ENCODE results near the gene HSPA9. TPM values are rescaled to one million over a fixed set of nuclear protein-coding genes. Genes with fewer than 3 reads are reported as not detected.

The HSPA9 gene
- total and polyA plus RNA-seq, 2 of the 8 experiments (the other 6 are each of a cell fraction or from before 2014, with no cell fraction given), result 191 to 395 TPM

- H3K4ac ChIP-seq (replicated peaks; ENCODE audit: insufficient read length, low read depth, low read length), result no peak overlapping the region
- ChIA-PET CTCF (ENCODE audit: partially characterized antibody) (interaction anchor here (0.7 to 3.8 kb wide), 8 partner anchors 12 to 988 kb away, joined by 3 to 27 read pairs (median 3); no protein-coding TSS in a partner anchor), POLR2A (ENCODE audit: partially characterized antibody) (interaction anchor here (1.0 to 7.5 kb wide), 9 partner anchors 11 to 65 kb away, joined by 3 to 106 read pairs (median 7); partner anchors contain the start of genes EGR1, ETF1 and HSPA9)
- no peaks in the 10 kb centered on the region for H3K23me2 ChIP-seq (ENCODE audit: low read depth, low read length)
- H2BK5ac ChIP-seq (ENCODE audit: low read depth, low read length), result no peak overlapping the region
- no peak overlapping the region for H3K27ac ChIP-seq (ENCODE audit: low read depth, low read length)
- peaks cover 0 to 18% (median 2%) of the 10 kb centered on the region in 4 experiments; a peak in 5 of 8 replicates for H3K36me3 ChIP-seq (ENCODE audit: control insufficient read depth in 2 of 4, insufficient read depth in 4 of 4, low read length in 3 of 4)
- H3K56ac ChIP-seq (replicated peaks; ENCODE audit: insufficient read length, low read depth, low read length), result no peak overlapping the region
- H3K4me3 ChIP-seq (ENCODE audit: extremely low read depth in 1 of 4, insufficient read depth in 2 of 4, low read depth in 3 of 4, low read length in 4 of 4), result no peak overlapping the region
- peaks cover 0 to 8% (median 1%) of the 10 kb centered on the region in 4 experiments; a peak in 3 of 7 replicates for H3K4me1 ChIP-seq (replicated peaks in 1 of 4; ENCODE audit: control insufficient read depth in 3 of 4, insufficient read depth in 4 of 4, low read length in 3 of 4)
- H3K9ac ChIP-seq (replicated peaks in 1 of 4; ENCODE audit: extremely low read depth in 1 of 4, low read depth in 3 of 4, low read length in 3 of 4), result no peak overlapping the region
- no peak overlapping the region for H2AK5ac ChIP-seq (ENCODE audit: low read depth, low read length)
- no peak overlapping the region for H4K5ac ChIP-seq (ENCODE audit: insufficient read length, low read depth, low read length)
- H4K91ac ChIP-seq (replicated peaks; ENCODE audit: insufficient read length, low read length), result no peak overlapping the region
- no peak for DNase-seq (ENCODE audit: low read depth in 1 of 2, low spot score in 2 of 2)
- 93% methylated on average over 8 of the region's 8 CpGs; no CpG with 5 or more reads in 1 of the 2 experiments for WGBS, 2 experiments (ENCODE audit: extremely low coverage in 1 of 2, insufficient coverage in 1 of 2, insufficient read length in 1 of 2, insufficient replicate concordance in 2 of 2, low coverage in 1 of 2, low lambda C conversion rate in 2 of 2, missing lambda C conversion rate in 1 of 2)
- H3K27me3 ChIP-seq (replicated peaks in 1 of 4; ENCODE audit: control insufficient read depth in 3 of 4, extremely low read depth in 1 of 4, insufficient read depth in 3 of 4, low read length in 3 of 4), result no peaks in the 10 kb centered on the region
- no peaks in the 10 kb centered on the region for H3K9me3 ChIP-seq (ENCODE audit: insufficient read depth in 2 of 2, low read depth in 1 of 2, low read length in 1 of 2)
- H2BK15ac ChIP-seq (ENCODE audit: low read length), result no peak overlapping the region
- H3K14ac ChIP-seq (ENCODE audit: insufficient read length), result no peak overlapping the region
- peaks cover 16 to 21% of the 10 kb centered on the region in 2 experiments for H4K20me1 ChIP-seq (replicated peaks in 1 of 2; ENCODE audit: control insufficient read depth in 1 of 2, insufficient read depth in 2 of 2, low read length in 2 of 2)
- no peak overlapping the region for H2AFZ ChIP-seq (ENCODE audit: low read length)
- no peak overlapping the region for H3K18ac ChIP-seq (ENCODE audit: extremely low read depth, low read length)
- H3K79me2 ChIP-seq (ENCODE audit: control insufficient read depth in 1 of 2, insufficient read depth in 2 of 2, low read length in 2 of 2), result peaks cover 44 to 97% of the 10 kb centered on the region in 2 experiments
- no peak overlapping the region for H3K4me2 ChIP-seq (ENCODE audit: insufficient read depth in 1 of 2, low read depth in 2 of 2, low read length in 2 of 2)
- H2BK12ac ChIP-seq (ENCODE audit: low read depth, low read length), result no peak overlapping the region
- no peak overlapping the region for H4K8ac ChIP-seq (ENCODE audit: extremely low read depth, insufficient read depth, low read length)
- H2BK120ac ChIP-seq (replicated peaks; ENCODE audit: low read depth, low read length), result no peak overlapping the region
- no peak overlapping the region for H3K23ac ChIP-seq (ENCODE audit: insufficient read length)
- peaks cover 6% of the 10 kb centered on the region for H3K79me1 ChIP-seq (ENCODE audit: low read depth, low read length)
- no peak overlapping the region for H2BK20ac ChIP-seq (ENCODE audit: low read length)
- TF ChIP-seq HDAC2 (IDR thresholded peaks at IDR 0.05; ENCODE audit: borderline replicate concordance in 1 of 2, low read depth in 2 of 2, low read length in 2 of 2) (no peak), SRF (IDR thresholded peaks at IDR 0.05; ENCODE audit: low read depth, low read length) (no peak), TAF1 (IDR thresholded peaks at IDR 0.05; ENCODE audit: low read depth, low read length) (no peak)
- no peak for FAIRE-seq
Observed at GRCh38 chr5:138529812-138530211, 45.4 kb downstream of the HSPA9 start.
